Nucleus accumbens (tissue), 56 donors: ENCODE measurements around the gene HOXD9.

Experiments
- DNase-seq, 56 donors: peaks; one replicate each; lab custom pipeline; 2025; lab: John Stamatoyannopoulos, UW

Gene HOXD9

DNA sequence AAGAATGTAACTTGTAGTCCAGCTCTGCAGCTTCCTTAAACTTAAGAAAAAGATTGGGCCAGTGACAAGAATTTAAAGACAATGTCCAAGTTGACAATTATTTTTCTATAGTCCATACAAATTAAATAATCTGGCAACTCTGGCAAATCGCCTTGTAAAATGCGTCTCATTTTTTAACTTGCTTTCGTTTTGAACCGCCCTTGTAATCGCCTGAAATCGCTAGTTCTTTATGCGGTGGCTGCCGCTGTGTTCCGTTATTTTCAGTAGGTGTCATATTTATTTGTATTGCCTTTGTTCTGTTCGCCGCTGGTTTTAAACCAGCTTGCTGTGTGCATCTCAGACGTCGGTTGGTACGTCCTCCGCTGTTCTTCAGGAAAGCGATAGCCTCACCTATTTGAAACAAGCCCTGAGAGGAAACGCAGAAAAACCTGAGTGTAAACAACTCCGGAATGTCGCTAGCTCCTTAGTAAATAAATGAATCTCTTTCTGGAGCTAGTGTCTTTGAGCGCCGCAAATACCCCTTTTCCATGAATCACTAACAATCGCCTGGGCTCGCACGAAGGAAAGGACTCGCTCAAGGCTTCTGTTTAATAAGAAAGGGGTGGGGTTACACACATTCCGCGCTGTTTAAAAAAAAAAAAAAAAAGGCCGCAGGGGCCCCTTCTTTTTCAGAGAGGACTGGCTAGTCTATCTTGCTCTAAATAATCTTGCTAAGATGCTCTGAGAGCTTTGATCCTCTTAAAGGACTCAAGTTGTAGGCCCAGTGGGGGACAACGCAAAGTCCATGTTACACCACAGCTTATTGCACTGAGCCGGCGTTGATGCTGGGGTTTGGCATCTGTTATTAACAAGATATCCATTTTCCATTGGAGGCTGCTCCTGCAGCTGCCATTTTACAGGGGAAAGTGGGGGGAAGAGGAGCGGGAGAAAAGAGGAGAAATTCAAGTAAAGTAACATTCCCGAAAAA is 10.0 kb downstream of the HOXD9 start:
- DNase-seq: no peak

DNA sequence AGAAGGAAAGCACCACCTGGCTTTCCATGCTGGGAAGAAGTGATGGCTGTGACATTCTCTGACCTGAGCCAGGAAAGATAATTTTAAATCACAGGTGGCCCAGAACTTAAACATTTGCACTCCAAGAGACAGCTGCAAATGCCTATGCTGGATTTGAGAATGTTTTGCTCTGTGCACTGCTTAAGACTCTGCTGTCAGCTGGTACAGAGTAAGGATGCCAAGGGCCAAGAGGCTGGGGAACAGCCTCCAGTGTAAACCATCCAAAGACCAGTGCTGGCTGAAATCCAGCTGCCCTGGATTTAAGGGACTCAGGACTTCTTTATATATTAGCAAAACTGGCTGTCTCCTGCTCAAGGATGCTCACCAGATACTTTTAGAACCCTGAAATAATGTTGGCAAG is 10.9 kb downstream of the HOXD9 start:
- no peak for DNase-seq

DNA sequence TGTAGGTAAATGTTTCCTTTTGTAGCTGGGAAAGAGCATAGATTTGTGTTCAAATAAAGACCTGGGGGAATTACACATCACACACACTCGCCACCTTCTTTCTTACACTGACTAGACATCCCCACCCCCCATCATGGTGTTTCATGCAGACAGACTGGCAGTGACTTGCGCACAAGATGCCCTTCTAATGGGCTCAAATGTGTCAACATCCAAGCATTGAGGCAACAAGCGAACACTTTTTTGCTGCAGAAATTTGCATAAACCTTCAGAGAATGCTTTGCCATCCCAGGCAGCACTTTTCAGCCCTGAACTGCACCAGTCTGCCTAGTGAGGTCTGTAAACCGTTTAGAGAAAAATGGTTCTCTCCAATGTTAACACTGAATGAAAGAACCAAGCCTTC is 11.5 kb downstream of the HOXD9 start:
- DNase-seq: no peak

DNA sequence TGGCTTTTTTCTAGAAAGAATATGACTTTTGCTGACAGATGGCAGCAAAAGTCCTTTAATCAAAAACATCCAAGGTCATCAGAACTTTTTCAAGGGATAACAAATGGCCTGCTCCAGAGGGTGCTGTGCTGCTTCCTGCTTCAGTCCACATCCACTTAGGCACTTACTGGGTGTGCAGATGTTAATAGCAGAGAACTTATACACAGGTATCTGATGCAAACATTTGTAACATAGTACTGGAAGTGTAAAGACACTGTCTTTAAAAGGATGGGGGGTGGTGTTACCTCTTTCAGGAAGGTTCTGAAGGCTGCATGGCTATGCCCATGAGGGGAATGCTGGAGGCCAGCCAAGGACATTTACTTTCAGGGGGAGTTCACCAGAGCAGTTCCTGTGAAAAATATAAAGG is 12.5 kb downstream of the HOXD9 start:
- no peak for DNase-seq

DNA sequence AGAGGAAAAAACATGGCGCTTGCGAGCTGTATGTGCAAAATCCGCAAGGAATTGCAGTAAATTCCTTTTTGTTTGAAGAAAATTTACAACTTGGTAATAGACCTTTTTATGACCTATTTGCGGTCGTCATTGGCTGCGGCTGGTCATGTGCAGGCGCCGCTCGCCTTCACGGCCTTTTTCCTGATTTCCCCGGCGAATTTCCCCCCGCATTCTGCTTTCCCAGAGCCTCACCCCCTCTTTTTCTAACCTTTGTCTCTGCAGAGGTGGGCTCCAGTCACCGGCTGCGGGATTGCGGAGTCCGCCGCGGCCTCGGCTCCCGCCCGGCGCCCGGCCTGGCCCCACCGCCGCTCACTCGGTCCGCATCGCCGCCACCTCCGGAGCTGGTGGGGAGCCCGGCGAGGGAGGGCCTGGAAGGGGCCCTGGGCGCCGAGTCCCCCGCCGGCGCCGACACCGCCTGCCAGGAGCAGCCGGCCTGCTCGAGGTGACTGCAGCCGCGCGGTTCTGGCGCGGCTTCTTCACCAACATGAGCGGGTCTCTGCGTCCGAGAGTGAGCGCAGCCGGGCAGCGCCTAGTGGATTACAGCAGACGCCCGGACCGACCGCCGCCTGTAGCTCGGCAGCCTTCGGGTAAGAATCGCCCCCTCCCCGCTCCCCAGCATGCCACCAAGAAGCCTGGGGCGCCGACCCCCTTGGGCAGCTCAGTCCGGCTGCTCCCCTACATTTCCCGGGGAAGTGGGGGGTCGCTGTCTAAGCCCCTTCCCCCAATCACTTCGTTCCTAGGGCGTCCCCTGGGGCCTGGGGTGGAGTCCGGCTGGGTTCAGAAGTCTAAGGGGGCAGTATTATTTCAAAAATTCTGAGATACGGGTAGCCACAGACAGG is 14.1 kb downstream of the HOXD9 start:
- no peak for DNase-seq

DNA sequence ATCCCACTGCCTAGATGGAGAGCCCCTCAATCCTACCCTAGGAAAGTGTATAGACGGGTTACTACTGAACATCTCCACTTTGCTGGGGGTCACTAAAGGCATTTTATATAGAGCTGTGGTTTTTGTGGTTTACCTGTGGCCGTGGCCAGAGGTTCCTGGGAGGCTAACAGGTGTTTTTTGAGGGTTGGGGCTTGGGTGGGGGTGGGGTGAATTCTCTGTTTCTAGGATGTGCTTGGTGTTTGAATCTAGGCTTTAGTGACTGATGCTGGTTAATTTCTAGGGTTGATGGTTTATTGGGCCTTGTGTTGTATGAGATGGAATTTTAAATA is 14.7 kb downstream of the HOXD9 start:
- DNase-seq: no peak

DNA sequence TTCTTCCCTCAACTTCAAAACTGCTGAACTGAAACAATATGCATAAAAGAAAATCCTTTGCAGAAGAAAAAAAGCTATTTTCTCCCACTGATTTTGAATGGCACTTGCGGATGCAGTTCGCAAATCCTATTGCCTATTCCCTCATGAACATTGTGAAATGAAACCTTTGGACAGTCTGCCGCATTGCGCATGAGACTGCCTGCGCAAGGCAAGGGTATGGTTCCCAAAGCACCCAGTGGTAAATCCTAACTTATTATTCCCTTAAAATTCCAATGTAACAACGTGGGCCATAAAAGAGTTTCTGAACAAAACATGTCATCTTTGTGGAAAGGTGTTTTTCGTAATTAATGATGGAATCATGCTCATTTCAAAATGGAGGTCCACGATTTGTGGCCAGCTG is 15.4 kb downstream of the HOXD9 start:
- no peak for DNase-seq

DNA sequence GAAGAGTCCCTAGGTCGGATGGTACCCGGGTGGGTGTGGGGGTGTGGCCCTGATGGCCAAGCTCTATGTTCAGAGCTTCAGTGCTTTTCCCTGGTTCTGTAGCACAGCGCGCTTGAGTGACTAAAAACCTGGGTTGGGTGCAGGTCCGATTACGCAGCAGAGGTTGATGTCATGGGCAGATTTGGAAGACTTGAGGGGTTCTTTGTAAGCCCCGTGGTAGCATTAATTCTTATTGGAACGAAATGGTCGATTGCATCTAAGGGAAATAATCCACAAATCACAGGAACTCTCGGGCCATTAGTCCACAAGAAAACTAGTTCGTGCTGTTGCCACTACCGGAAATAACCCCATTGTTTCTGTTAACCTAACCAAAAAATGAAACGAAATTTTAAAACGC is 16.0 kb downstream of the HOXD9 start:
- no peak for DNase-seq

DNA sequence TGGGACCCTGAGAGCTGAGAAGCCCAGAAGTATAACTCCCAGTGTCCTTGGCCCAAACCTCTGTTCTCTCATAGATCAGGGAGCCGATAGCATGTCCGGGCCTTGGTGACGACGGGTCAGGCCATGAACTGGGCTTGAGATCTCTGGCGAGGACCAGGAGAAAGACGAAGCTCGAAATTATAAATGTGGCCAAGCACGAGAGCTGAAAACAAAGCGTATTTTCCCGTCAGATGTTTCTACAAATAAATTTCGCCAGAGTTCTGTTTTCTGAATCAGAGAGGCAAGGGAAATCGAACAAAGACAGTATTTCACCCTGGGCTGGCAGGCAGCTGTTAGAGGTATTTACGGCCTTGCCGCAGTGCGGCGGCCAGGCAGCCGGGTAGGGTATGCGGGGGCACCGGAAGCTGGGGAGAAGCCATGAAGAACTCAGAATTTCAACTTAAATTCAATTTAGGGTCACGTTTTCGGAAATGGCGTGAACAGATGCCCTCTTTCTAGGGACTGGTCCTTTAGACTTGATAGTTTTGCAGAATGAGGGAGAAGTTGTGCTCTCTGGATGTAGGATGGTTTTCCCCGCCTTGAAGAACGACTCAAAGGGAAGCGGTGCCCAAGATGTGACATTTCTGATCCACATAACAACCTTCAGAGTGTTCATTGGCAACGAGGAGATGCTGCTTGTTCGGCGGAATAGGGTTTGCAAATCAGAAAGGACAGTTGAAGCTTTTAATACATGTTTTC is 16.6 kb downstream of the HOXD9 start:
- DNase-seq: no peak

DNA sequence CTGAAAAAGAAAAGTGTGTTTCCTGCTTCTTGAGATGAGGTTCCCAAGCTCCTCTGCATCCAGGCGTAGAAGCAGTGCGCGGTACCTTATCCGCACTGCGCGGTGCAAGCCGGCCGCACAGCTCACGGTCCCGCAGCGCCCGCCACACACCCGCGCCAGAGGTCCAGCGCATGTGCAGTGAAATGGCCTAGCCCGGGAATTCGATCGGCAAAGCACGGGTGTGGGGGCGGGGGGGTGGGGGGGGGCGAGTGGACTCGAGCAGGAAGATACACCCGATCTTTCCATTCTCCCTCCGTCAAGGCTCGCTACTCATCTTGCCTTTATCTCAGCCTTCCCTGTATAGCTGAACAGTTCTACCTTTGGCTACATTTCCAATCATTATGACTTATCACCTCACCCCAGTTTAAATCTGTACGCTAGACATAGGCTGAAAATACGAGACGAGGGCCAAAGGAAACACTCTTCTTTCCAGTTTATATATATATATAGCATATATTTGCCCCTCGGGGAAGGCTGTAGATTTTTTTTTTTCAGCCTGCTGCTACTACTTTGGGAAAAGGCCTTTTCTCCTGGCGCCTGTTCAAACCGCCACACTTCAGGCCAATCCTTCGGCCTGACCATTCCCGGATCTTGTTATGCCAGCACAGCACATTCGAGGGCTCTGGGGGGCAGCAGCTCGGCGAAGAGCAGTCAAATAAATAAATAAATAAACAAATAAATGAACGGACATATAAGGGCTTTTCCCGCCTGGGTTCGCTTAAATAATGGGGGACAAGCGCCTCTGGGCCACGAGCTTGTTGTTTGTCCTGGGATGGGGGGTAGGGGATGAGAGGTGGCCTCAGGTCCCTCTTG is 17.4 kb downstream of the HOXD9 start:
- no peak for DNase-seq

DNA sequence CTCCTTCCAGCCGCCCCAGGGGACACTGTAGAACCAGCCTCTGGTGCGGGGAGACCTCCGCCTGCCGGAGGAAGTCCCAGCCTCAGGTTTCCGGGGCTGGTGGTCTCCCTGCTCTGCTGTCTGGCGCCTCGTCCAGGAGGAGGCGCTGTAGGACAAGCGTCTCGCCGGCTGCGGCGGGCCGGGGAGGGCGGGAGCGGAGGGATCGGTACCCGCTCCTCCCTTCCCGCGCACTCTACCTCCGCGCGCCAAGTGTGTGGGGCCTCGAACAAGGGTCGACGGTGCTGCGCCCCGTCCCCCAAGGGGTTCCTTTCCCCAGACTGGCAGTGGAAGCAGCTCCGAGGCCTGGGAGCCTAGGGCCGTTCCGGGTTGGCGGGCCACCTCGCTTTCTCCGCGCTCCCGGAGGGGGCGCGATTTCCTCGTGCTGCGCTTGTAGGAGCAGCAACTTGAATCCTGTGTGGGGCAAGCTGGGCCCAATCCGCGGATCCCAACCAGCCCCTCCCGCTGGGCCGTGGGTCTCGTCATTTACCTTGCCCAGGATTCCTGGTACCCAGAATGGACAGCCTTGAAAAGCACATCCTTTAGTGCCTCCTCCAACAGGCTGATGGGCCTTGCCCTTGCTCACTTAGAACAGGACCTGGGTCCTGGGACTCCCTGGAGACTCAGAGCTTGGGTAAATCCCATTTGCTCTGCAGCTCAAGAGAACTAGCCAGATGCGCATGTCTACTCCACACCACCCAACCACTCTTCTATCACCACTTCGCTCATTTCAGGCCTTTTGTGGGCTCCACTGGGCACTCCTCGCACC is 18.2 kb downstream of the HOXD9 start:
- DNase-seq: peak in 51 of 56 donors; percentile 8 to 81 (median 61)

DNA sequence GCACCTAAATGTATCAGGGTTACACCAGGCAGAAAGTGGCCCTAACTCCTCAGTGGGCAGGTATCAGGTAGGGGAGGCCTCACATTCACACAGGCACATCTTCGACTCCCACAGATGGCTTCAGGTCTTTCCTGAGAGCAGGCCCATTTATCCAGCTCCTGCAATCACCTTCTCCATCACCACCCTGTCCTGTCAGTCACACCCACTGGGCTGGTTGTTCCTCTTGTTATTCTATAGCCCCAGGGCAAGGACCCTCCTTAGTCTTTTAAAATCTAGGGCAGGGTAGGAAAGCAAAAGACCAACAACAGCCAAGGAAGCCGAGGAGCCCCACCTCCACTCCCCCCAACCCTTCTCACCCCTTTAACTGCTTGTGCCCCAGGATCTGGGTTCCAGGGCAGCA is 19.8 kb downstream of the HOXD9 start:
- no peak for DNase-seq

DNA sequence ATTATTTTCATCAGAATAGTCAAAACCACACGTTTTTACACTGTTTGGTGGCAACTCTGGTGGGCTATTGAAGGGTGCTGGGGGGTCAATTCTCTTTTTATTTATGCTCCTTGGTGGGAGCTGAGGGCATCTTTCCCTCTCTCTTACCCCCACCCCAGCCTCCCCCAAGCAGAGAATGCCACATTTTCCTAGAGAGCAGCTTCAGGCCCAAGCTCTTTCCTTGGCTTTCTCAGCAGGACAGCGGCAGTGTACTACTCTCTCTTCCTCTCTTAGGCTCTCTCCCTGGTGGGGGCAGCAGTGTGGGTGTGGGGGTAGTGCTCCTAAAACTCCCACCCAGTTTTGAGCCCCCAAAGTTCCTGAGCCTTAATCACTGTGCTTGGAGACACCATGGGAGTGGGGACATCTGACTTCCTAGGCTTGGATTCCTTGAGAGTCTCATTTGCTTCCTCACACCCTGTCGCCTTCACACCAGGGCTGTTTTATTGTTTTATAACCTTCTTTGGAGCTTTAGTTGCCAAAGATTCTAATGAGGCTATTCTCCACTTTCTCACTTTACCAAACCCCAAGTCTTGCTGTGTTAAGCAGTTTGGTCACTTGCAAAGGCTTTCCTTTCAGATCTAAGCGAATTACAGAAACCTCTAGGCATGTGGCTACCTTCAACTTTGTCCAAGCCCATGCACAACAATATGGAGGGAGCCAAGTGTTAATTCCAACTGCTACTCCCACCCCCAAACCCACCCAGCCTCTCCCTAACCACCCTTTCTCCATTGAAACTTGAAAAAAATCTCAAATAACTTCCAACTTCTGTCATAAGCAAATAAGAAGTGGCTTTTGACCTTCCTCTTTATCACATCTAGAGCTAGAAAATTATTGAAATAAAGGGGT is 22.8 kb downstream of the HOXD9 start:
- no peak for DNase-seq

DNA sequence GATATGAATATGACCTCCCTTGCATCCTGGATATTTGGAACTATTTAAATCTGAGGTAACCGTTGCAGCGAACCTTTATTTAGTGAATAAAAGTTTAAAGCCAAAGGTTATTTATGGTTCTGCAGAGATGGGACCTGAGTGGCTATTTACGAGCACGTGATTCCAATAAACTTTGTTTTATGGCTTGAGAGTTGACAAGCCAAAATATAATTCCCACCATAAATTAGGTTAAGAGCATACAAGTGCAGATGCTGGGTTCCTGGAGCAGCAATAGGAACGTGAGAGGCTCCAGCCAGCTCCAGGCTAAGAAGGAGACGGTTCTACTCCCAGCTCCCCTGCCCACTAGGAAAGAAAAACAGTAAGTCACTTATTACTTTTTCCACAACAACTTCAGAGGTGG is 23.6 kb downstream of the HOXD9 start:
- no peak for DNase-seq

DNA sequence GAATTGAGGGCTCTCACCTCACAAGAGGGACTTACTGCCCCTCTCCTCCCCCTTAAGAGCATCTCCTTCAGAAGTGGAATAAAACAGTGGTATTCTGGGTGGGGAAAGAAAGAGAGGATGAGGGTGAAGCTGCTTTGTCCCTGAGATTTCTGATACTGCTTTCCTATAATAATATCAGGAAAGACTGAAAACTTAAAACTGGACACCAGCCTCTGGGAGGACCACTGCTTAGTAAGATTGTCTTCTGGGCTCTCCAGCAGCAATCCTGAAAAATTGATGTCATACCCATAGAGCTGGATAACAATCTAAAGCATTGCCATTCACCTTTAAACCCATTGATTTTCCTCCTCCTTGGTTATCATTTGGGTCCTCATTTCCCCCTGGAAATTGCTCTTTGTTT is 24.1 kb downstream of the HOXD9 start:
- DNase-seq: no peak

DNA sequence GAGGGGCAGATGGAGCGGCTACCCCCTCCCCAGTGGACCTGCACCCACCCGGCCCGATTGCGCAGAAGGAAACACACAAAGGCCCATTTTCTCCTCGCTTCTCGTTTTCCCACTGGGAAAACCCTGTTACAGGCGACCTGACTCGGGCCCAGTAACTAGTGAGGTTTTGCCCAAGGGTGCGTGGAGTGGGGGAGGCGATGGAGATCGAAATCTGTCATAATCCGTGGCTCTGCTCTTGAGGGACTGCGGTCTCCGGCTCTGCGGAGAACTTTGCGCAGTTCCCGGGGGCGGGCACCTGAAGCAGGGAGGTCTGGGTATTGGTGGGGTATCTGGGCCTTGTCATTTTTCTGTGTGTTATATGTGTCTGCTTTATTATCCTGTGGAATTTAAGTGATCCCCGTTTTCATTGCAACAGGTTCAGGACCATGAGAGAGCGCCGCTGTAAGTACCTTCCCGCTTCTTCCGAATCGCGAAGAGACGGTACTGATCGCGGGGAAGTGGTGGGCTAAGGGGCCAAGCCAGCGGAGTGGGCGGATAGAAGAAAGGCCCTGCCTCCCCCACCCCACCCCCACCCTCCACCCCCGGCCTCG is 24.8 kb downstream of the HOXD9 start:
- no peak for DNase-seq

DNA sequence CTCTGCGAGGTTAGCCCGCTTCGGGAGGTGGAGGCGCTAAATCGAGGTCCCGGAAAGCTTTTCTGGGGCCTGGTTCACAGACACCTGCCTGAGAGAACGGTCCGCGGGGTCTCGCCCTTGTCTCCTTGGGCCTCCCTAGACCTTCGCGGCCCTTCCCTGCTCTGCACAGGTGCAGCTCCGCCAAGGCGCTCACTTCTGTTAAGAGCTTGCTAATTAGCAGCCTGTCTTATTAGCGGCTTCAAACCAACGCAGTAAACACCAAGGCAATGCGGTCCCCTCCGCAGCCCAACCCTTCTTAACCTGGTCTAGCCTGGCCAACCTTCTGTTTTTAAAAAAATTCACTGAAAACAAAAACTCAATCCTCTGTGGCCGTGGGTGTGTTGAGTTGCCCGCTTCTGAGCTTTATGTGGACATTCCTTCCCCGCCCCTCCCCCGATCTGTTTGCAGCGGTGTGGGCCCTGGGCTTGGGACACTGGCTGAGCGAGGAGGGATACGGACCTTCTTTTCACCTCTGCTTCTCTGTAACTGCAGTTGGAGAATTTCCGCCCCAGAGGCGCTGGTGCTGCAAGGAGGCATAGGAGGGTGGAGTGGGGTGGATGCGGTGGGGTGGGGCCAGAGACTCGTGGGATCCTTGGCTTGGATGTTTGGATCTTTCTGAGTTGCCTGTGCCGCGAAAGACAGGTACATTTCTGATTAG is 25.4 kb downstream of the HOXD9 start:
- DNase-seq: no peak
